Stimulated activated CD8-positive, alpha-beta memory T cell treated with anti-CD3 and anti-CD28 coated beads, Interleukin-7, amount 100 ng/mL, for 24 hours (primary cell): Measurements from ENCODE around the gene RNLS.
"Not testable (repeated sequence)": the region's sequence is repeated elsewhere in the genome, so short reads cannot be mapped to it uniquely, and the experiment has no call there.

Experiments used
- DNase-seq: peaks from one replicate; pipeline ENCODE4 v3.0.0-alpha.2; 2020; ENCODE audit warnings: low read depth

Gene RNLS

GRCh38 chr10:88522715-88523114 lies 60.4 kb downstream of the RNLS start:
- no peak for DNase-seq

GRCh38 chr10:88521791-88522190 lies 61.3 kb downstream of the RNLS start:
- no peak for DNase-seq

- no peak for DNase-seq
These were observed 67.9 kb downstream of the RNLS start for GRCh38 chr10:88515235-88515634.

GRCh38 chr10:88512599-88512998 lies 70.5 kb downstream of the RNLS start:
- DNase-seq, result no peak

- DNase-seq, result no peak
These were observed 74.3 kb downstream of the RNLS start for GRCh38 chr10:88508796-88509195.

GRCh38 chr10:88507826-88508453 lies 75.2 kb downstream of the RNLS start:
- no peak for DNase-seq

GRCh38 chr10:88507404-88507803 lies 75.7 kb downstream of the RNLS start:
- DNase-seq, result no peak

GRCh38 chr10:88505680-88506215 lies 77.4 kb downstream of the RNLS start:
- no peak for DNase-seq

- DNase-seq, result no peak
These were observed 77.9 kb downstream of the RNLS start for GRCh38 chr10:88505265-88505664.

- no peak for DNase-seq
These were observed 82.5 kb downstream of the RNLS start for GRCh38 chr10:88500656-88501055.

- no peak for DNase-seq
These were observed 83.3 kb downstream of the RNLS start for GRCh38 chr10:88499569-88500470.

GRCh38 chr10:88497913-88498312 lies 85.2 kb downstream of the RNLS start:
- no peak for DNase-seq

GRCh38 chr10:88494537-88494936 lies 88.6 kb downstream of the RNLS start:
- DNase-seq, result no peak

- no peak for DNase-seq
These were observed 89.2 kb downstream of the RNLS start for GRCh38 chr10:88493691-88494483.

GRCh38 chr10:88491314-88491713 lies 91.8 kb downstream of the RNLS start:
- no peak for DNase-seq

GRCh38 chr10:88490231-88490980 lies 92.7 kb downstream of the RNLS start:
- DNase-seq, result no peak

- DNase-seq, result no peak
These were observed 94.0 kb downstream of the RNLS start for GRCh38 chr10:88489107-88489506.

- not testable (repeated sequence) for DNase-seq
These were observed 96.3 kb downstream of the RNLS start for GRCh38 chr10:88486816-88487215.

- no peak for DNase-seq
These were observed 100.9 kb downstream of the RNLS start for GRCh38 chr10:88482220-88482619.

GRCh38 chr10:88478256-88478655 lies 104.9 kb downstream of the RNLS start:
- no peak for DNase-seq

- no peak for DNase-seq
These were observed 105.6 kb downstream of the RNLS start for GRCh38 chr10:88477343-88478085.
